Measurements from ENCODE around the gene OR1J4. TPM values are rescaled to one million over a fixed set of nuclear protein-coding genes. Genes with fewer than 3 reads are reported as not detected.

The OR1J4 gene
- total and polyA plus RNA-seq, 2 of the 13 experiments (the other 11 are each of a cell fraction or from before 2014, with no cell fraction given) = not detected

GRCh38 chr9:122477826-122478225 is 41.1 kb upstream of the OR1J4 start, which contains the start of gene OR1J1:
Gene OR1J1, minus strand, starts transcription at chr9:122477926. Its CDS starts 0 bp downstream, at chr9:122477926.
- CTCF ChIA-PET (ENCODE audit: low intra/inter-chr PET ratio, low total read pairs) = no interaction called here
- Histone ChIP-seq H3K9me3 (ENCODE audit: low read length) (no peaks in the 10 kb centered on the region), H3K4me1 (ENCODE audit: insufficient read depth, low read length) (no peaks in the 10 kb centered on the region), H3K4me2 (ENCODE audit: low read depth, low read length) (no peak within 1 kb of the TSS), H4K20me1 (ENCODE audit: insufficient read depth, low read length) (no peaks in the 10 kb centered on the region), H3K9ac (ENCODE audit: insufficient read depth, low read depth, low read length) (no peak within 1 kb of the TSS), H3K36me3 (replicated peaks in 1 of 2; ENCODE audit: control insufficient read depth in 1 of 2, insufficient read depth in 2 of 2, low read length in 2 of 2) (no peaks in the 10 kb centered on the region), H3K4me3 (replicated peaks in 1 of 3; ENCODE audit: insufficient read depth in 1 of 3, low read depth in 2 of 3, low read length in 3 of 3) (no peak within 1 kb of the TSS), H3K79me2 (ENCODE audit: insufficient read depth, low read length) (no peaks in the 10 kb centered on the region), H3K27ac (ENCODE audit: extremely low read length, insufficient read depth, low read length) (no peak within 1 kb of the TSS), H3K27me3 (ENCODE audit: control insufficient read depth in 1 of 2, insufficient read depth in 2 of 2, low read length in 2 of 2) (no peaks in the 10 kb centered on the region), H2AFZ (ENCODE audit: low read length) (no peak within 1 kb of the TSS)
- 23% methylated on average over 6 of the region's 6 CpGs for WGBS (ENCODE audit: low lambda C conversion rate)
- BruUV-seq (replicated peaks) = no TSS peak
- no peak for ATAC-seq
- in situ Hi-C loops (cut with HindIII; ENCODE audit: extremely low pct_ligation_motif_present, low pct_unique_long_range_greater_than_20kb) (no loop called here), intact Hi-C loops (cut with micrococcal nuclease; ENCODE audit: unreplicated experiment) (no loop called here)
- no peak for FAIRE-seq
- POLR2A ChIA-PET = no interaction called here
- no peak for DNase-seq (ENCODE audit: low spot score)
- no peak for TF ChIP-seq ZBTB7B (CRISPR knock-in tag; IDR thresholded peaks at IDR 0.05)
- no peak for TF ChIP-seq NR2F2 (IDR thresholded peaks at IDR 0.05; ENCODE audit: borderline replicate concordance, low read depth)
- TF ChIP-seq CSRNP2 (CRISPR knock-in tag; conservative IDR thresholded peaks at IDR 0.05; ENCODE audit: low read depth) = no peak
- no peak for TF ChIP-seq MEIS2 (CRISPR knock-in tag; IDR thresholded peaks at IDR 0.05)
- TF ChIP-seq ZNF878 (CRISPR knock-in tag; IDR thresholded peaks at IDR 0.05) = no peak
- TF ChIP-seq ZBTB14 (CRISPR knock-in tag; IDR thresholded peaks at IDR 0.05) = no peak
- no peak for TF ChIP-seq ZNF180 (CRISPR knock-in tag; IDR thresholded peaks at IDR 0.05; ENCODE audit: borderline replicate concordance, low read depth)
- no peak for TF ChIP-seq HBP1 (CRISPR knock-in tag; IDR thresholded peaks at IDR 0.05; ENCODE audit: low read depth)
- no peak for TF ChIP-seq TEAD3 (CRISPR knock-in tag; optimal IDR thresholded peaks at IDR 0.05; ENCODE audit: borderline replicate concordance)
- TF ChIP-seq GRHL1 (CRISPR knock-in tag; conservative IDR thresholded peaks at IDR 0.05) = no peak
- TF ChIP-seq TEF (CRISPR knock-in tag; IDR thresholded peaks at IDR 0.05) = no peak
- no peak for TF ChIP-seq ZHX2 (IDR thresholded peaks at IDR 0.05; ENCODE audit: low read depth)
- no peak for TF ChIP-seq ZHX2 (CRISPR knock-in tag; IDR thresholded peaks at IDR 0.05; ENCODE audit: borderline replicate concordance)
